Measurements from ENCODE around the gene CHURC1.

The CHURC1 gene

DNA sequence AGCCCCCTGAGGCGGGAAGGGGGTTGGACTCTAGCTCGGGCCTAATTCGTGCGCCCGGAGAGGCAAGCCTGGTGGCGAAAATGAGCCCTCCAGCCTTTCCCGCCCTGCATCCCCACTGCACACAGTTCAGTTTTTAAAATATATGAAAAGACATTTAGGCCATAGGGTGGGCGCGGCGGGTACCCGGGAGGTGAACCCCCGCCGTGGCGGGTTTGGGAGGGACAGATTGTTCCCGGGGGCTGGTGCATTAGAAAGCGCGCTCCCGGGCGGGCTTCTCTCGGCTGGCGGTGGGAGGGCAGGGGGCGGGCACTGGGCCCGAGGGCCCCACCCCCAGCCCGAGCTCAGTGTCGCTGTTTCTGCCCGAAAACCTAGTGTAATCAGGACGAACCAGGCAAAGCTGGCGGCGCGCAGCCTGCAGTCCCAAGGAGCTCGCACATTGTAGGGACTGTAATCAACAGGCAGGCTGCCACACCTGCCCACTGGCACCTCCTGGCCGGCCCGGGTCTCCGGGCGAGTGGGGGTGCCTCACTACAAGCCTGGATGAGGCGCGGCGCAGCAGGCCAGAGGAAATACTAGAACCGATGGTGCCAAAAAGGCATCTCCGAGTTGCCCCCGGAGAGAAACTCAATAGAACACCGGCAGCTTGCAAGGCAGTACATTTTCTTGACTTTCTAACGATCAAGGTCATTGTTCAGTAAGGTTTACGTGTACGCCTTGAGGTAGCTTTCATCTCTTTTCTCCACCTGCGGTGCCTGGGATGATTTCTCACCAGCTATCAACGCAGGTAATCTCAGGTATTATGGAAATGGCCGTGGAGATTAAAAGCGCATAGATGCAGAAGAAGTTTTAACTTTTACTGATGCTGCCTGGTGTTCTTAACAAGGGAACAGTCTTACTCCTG, 33.8 kb upstream of the CHURC1 start (continued):
- TF ChIP-seq, protein P1, sequence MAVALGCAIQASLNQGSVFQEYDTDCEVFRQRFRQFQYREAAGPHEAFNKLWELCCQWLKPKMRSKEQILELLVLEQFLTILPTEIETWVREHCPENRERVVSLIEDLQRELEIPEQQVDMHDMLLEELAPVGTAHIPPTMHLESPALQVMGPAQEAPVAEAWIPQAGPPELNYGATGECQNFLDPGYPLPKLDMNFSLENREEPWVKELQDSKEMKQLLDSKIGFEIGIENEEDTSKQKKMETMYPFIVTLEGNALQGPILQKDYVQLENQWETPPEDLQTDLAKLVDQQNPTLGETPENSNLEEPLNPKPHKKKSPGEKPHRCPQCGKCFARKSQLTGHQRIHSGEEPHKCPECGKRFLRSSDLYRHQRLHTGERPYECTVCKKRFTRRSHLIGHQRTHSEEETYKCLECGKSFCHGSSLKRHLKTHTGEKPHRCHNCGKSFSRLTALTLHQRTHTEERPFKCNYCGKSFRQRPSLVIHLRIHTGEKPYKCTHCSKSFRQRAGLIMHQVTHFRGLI (tag by site-specific recombination; IDR thresholded peaks at IDR 0.05) = peak; percentile 12; the same call in 1 of the 2 replicates
- TF ChIP-seq SP2 (tag by site-specific recombination; IDR thresholded peaks at IDR 0.05) = peak; percentile 61
- TF ChIP-seq PRDM1 (tag by site-specific recombination; IDR thresholded peaks at IDR 0.05) = peak; percentile 42; the same call in 1 of the 2 replicates

DNA sequence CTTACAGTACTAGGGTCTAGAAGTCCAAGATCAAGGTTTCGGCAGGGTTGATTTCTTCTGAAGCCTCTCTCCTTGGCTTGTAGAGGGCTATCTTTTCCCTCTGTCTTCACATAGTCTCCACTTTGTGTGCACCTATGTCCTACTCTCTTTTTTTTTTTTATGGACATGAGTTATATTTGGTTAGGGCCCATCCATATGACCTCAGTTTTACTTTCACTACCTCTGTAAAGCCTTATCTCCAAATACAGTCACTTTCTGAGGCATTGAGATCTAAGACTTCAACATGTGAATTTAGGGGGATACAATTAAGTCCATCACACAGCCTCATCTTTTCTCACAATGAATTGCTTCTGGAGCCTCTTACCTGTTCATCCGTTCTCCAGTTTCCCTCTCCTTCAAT, 28.7 kb upstream of the CHURC1 start:
- H3K27ac ChIP-seq (ENCODE audit: extremely low read depth, low read depth, low read length) = no peak overlapping the region
- H3K4me3 ChIP-seq (ENCODE audit: low read depth, low read length) = no peak overlapping the region
- H3K36me3 ChIP-seq (ENCODE audit: control insufficient read depth in 2 of 2, insufficient read depth in 1 of 2, low read length in 2 of 2) = no peaks in the 10 kb centered on the region
- no peaks in the 10 kb centered on the region for H3K4me1 ChIP-seq (ENCODE audit: control insufficient read depth, insufficient read depth, low read length)
- ChIA-PET CTCF (interaction anchor here (8.2 kb wide), 1 partner anchor 63 kb away, joined by 199 read pairs; no protein-coding TSS in a partner anchor), POLR2A (no interaction called here)
- TF ChIP-seq ZNF776 (tag by site-specific recombination; IDR thresholded peaks at IDR 0.05; ENCODE audit: borderline replicate concordance) (no peak), EGR2 (tag by site-specific recombination; IDR thresholded peaks at IDR 0.05; ENCODE audit: low read depth) (no peak), ZNF214 (tag by site-specific recombination; IDR thresholded peaks at IDR 0.05; ENCODE audit: borderline replicate concordance) (no peak), ZNF24 (tag by site-specific recombination; IDR thresholded peaks at IDR 0.05) (no peak), ZNF670 (tag by site-specific recombination; IDR thresholded peaks at IDR 0.05; ENCODE audit: low read depth) (no peak), GLIS2 (tag by site-specific recombination; IDR thresholded peaks at IDR 0.05) (no peak), ZNF837 (tag by site-specific recombination; IDR thresholded peaks at IDR 0.05) (no peak), ZNF660 (tag by site-specific recombination; IDR thresholded peaks at IDR 0.05) (no peak)
- no peaks in the 10 kb centered on the region for H3K9me3 ChIP-seq (ENCODE audit: control insufficient read depth, insufficient read depth, low read depth, low read length)

DNA sequence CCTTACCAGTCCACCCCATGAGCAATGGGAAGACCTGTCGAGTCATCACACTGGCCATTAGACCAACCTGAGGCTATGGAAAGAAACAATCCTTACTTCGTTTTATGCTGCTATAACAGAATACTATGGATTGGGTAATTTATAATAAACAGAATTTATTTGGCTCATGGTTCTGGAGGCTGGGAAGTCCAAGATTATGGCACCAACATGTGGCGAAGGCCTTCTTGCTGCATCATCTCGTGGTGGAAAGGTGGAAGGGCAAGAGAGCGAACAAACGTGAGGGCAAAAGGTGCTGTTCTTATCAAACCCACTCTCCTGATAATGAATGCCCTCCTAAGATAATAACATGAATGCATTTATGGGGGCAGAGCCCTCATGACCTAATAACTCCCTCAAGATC, 24.9 kb upstream of the CHURC1 start:
- ChIA-PET CTCF (interaction anchor here (3.9 to 8.2 kb wide), 4 partner anchors 9 to 129 kb away, joined by 55 to 199 read pairs (median 92); partner anchors contain the start of gene SPTB), POLR2A (interaction anchor here (1.1 kb wide), 1 partner anchor 9 kb away, joined by 3 read pairs; no protein-coding TSS in a partner anchor)
- Histone ChIP-seq H3K27ac (ENCODE audit: extremely low read depth, low read depth, low read length) (no peak overlapping the region), H3K4me3 (ENCODE audit: low read depth, low read length) (no peak overlapping the region), H3K4me1 (ENCODE audit: control insufficient read depth, insufficient read depth, low read length) (no peaks in the 10 kb centered on the region), H3K36me3 (ENCODE audit: control insufficient read depth in 2 of 2, insufficient read depth in 1 of 2, low read length in 2 of 2) (no peaks in the 10 kb centered on the region), H3K9me3 (ENCODE audit: control insufficient read depth, insufficient read depth, low read depth, low read length) (no peaks in the 10 kb centered on the region)
- TF ChIP-seq, protein P2, sequence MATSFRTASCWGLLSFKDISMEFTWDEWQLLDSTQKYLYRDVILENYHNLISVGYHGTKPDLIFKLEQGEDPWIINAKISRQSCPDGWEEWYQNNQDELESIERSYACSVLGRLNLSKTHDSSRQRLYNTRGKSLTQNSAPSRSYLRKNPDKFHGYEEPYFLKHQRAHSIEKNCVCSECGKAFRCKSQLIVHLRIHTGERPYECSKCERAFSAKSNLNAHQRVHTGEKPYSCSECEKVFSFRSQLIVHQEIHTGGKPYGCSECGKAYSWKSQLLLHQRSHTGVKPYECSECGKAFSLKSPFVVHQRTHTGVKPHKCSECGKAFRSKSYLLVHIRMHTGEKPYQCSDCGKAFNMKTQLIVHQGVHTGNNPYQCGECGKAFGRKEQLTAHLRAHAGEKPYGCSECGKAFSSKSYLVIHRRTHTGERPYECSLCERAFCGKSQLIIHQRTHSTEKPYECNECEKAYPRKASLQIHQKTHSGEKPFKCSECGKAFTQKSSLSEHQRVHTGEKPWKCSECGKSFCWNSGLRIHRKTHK (tag by site-specific recombination; IDR thresholded peaks at IDR 0.05) = no peak
- no peak for TF ChIP-seq ZNF664 (tag by site-specific recombination; IDR thresholded peaks at IDR 0.05)
- TF ChIP-seq, protein P3, sequence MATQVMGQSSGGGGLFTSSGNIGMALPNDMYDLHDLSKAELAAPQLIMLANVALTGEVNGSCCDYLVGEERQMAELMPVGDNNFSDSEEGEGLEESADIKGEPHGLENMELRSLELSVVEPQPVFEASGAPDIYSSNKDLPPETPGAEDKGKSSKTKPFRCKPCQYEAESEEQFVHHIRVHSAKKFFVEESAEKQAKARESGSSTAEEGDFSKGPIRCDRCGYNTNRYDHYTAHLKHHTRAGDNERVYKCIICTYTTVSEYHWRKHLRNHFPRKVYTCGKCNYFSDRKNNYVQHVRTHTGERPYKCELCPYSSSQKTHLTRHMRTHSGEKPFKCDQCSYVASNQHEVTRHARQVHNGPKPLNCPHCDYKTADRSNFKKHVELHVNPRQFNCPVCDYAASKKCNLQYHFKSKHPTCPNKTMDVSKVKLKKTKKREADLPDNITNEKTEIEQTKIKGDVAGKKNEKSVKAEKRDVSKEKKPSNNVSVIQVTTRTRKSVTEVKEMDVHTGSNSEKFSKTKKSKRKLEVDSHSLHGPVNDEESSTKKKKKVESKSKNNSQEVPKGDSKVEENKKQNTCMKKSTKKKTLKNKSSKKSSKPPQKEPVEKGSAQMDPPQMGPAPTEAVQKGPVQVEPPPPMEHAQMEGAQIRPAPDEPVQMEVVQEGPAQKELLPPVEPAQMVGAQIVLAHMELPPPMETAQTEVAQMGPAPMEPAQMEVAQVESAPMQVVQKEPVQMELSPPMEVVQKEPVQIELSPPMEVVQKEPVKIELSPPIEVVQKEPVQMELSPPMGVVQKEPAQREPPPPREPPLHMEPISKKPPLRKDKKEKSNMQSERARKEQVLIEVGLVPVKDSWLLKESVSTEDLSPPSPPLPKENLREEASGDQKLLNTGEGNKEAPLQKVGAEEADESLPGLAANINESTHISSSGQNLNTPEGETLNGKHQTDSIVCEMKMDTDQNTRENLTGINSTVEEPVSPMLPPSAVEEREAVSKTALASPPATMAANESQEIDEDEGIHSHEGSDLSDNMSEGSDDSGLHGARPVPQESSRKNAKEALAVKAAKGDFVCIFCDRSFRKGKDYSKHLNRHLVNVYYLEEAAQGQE (tag by site-specific recombination; IDR thresholded peaks at IDR 0.05) = no peak
- no peak for TF ChIP-seq TRIM28 (IDR thresholded peaks at IDR 0.05; ENCODE audit: borderline replicate concordance, low read length)
- TF ChIP-seq, protein P4, sequence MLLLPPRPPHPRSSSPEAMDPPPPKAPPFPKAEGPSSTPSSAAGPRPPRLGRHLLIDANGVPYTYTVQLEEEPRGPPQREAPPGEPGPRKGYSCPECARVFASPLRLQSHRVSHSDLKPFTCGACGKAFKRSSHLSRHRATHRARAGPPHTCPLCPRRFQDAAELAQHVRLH (tag by site-specific recombination; IDR thresholded peaks at IDR 0.05) = no peak
- no peak for TF ChIP-seq ZNF248 (tag by site-specific recombination; IDR thresholded peaks at IDR 0.05)
- no peak for TF ChIP-seq KLF8 (tag by site-specific recombination; IDR thresholded peaks at IDR 0.05)
- TF ChIP-seq SCRT1 (tag by site-specific recombination; IDR thresholded peaks at IDR 0.05; ENCODE audit: borderline replicate concordance) = no peak
- no peak for TF ChIP-seq ZBTB8A (tag by site-specific recombination; IDR thresholded peaks at IDR 0.05)

Data from HEK293 (cell line).